Bronchial epithelial cell (primary cell): ENCODE results near the gene TXNRD3. TPM values are rescaled to one million over a fixed set of nuclear protein-coding genes. Genes with fewer than 3 reads are reported as not detected.

Experiments used
- DNase-seq: peaks from one replicate; pipeline ENCODE4 v3.0.0-alpha.2; 2010; ENCODE audit warnings: low read depth
- FAIRE-seq: peaks from 2 replicates; lab custom pipeline; 2011; peaks lifted over from hg19 to GRCh38; lab: Jason Lieb, UNC
- H3K27me3 ChIP-seq: 2 replicates; pipeline ENCODE4 v1.5.1; 2011; ENCODE audit warnings: low read length; ENCODE audit not compliant: control insufficient read depth, insufficient read depth
- H3K36me3 ChIP-seq: 2 replicates; pipeline ENCODE4 v1.5.1; 2011; ENCODE audit warnings: low read length; ENCODE audit not compliant: control insufficient read depth, insufficient read depth
- H3K4me3 ChIP-seq: 2 replicates; pipeline ENCODE4 v1.5.1; 2011; ENCODE audit warnings: mild to moderate bottlenecking, low read depth, low read length, control low read depth
- CTCF ChIP-seq: IDR thresholded peaks from 2 replicates; pipeline ENCODE4 v1.5.1; 2011; ENCODE audit warnings: mild to moderate bottlenecking, moderate library complexity, low read length, control low read depth, inconsistent platforms; ENCODE audit not compliant: insufficient read depth, severe bottlenecking
- total RNA-seq: library from RNA; depleted of rRNA; stranded (reverse); fragments of >200 nt; gene quantifications from 2 replicates; pipeline ENCODE4 v1.2.1, GENCODE V29; 2014

TXNRD3 gene
- total RNA-seq, 1 donor from 2014 or later: 10.3 TPM

DNA sequence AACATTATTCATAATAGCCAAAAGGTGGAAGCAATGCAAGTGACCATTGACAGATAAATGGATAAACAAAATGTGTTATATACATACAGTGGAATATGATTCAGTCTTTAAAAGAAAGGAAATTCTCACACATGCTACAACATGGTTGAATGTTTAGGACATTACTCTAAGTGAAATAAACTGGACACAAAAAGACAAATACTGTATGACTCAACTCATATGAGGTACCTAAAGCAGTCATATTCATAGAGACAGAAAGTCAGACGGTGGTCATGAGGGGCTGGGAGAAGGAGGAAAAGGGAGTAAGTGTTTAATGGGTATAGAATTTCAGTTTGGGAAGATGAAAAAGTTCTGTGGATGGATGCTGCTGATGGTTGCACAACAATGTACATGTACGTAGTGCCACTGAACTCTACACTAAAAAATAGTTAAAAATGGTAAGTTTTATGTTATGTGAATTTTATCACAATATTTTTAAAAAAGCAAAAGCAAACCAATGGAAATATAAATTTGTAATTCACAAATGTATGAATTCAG is 5.3 kb downstream of the TXNRD3 start:
- Histone ChIP-seq H3K36me3 (no peaks in the 10 kb centered on the region), H3K27me3 (no peaks in the 10 kb centered on the region), H3K4me3 (no peak overlapping the region)
- no peak for FAIRE-seq
- peak; percentile 95 for DNase-seq
- no peak for TF ChIP-seq CTCF

GRCh38 chr3:126646674-126647073 is 8.2 kb downstream of the TXNRD3 start:
- no peaks in the 10 kb centered on the region for H3K27me3 ChIP-seq
- no peak for FAIRE-seq
- DNase-seq: peak; percentile 43
- peaks cover 1% of the 10 kb centered on the region for H3K36me3 ChIP-seq
- H3K4me3 ChIP-seq: no peak overlapping the region
- TF ChIP-seq CTCF: no peak

- TF ChIP-seq CTCF: no peak
- peak; percentile 65 for DNase-seq
- Histone ChIP-seq H3K36me3 (peaks cover 4% of the 10 kb centered on the region), H3K27me3 (no peaks in the 10 kb centered on the region), H3K4me3 (no peak overlapping the region)
- no peak for FAIRE-seq
These were observed 10.3 kb downstream of the TXNRD3 start for GRCh38 chr3:126644615-126645014.

DNA sequence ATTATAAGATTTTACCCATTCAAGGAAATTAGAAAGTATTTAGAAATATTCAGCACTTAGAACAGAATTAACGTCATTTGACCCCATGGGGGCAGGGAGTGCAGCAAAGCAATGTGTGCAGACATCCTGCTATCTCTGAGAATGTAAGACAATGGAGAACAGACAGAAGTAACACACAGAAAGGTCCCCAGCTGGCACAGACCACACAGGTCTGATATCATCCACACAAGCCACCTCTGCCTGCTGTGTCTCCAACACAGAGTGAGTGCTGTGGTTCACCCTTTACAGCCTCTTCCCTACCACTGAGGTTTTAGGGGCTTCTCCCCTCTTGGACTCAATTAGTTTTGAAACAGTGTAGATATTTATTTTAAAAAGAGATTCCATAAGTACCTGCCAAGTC is 16.1 kb downstream of the TXNRD3 start:
- no peak for DNase-seq
- Histone ChIP-seq H3K36me3 (peaks cover 4% of the 10 kb centered on the region), H3K27me3 (no peaks in the 10 kb centered on the region), H3K4me3 (no peak overlapping the region)
- TF ChIP-seq CTCF: no peak
- no peak for FAIRE-seq

GRCh38 chr3:126636436-126636835 is 18.5 kb downstream of the TXNRD3 start:
- Histone ChIP-seq H3K27me3 (no peaks in the 10 kb centered on the region), H3K36me3 (peaks cover 6% of the 10 kb centered on the region), H3K4me3 (no peak overlapping the region)
- DNase-seq (no peak), FAIRE-seq (no peak)
- TF ChIP-seq CTCF: no peak

GRCh38 chr3:126634803-126635202 is 20.1 kb downstream of the TXNRD3 start:
- H3K4me3 ChIP-seq: no peak overlapping the region
- H3K27me3 ChIP-seq: no peaks in the 10 kb centered on the region
- peak; percentile 68 for FAIRE-seq
- no peak for DNase-seq
- H3K36me3 ChIP-seq: peaks cover 4% of the 10 kb centered on the region
- no peak for TF ChIP-seq CTCF
